Type B pancreatic cell (in vitro differentiated cells): ENCODE data around the gene RFC4. TPM values are rescaled to one million over a fixed set of nuclear protein-coding genes. Genes with fewer than 3 reads are reported as not detected.
"Not testable (repeated sequence)": the region's sequence is repeated elsewhere in the genome, so short reads cannot be mapped to it uniquely, and the experiment has no call there.

Experiments used
- DNase-seq: peaks from one replicate; pipeline ENCODE4 v3.0.0; 2021; ENCODE audit warnings: mixed read lengths; ENCODE audit not compliant: unreplicated experiment; ENCODE audit errors: extremely low spot score
- H3K27ac Mint-ChIP-seq: 2 replicates; pipeline ENCODE4 v1.8.0; 2021; ENCODE audit warnings: mild to moderate bottlenecking, mixed read lengths
- H3K27me3 Mint-ChIP-seq: 2 replicates; pipeline ENCODE4 v1.8.0; 2021; ENCODE audit warnings: mixed read lengths
- H3K36me3 Mint-ChIP-seq: 2 replicates; pipeline ENCODE4 v1.8.0; 2021; ENCODE audit warnings: mixed read lengths
- H3K4me1 Mint-ChIP-seq: one replicate; pipeline ENCODE4 v1.8.0; 2021; ENCODE audit warnings: mixed read lengths; ENCODE audit not compliant: unreplicated experiment
- H3K4me3 Mint-ChIP-seq: 2 replicates; pipeline ENCODE4 v1.8.0; 2021; ENCODE audit warnings: mild to moderate bottlenecking, mixed read lengths
- H3K9me3 Mint-ChIP-seq: 2 replicates; pipeline ENCODE4 v1.8.0; 2021; ENCODE audit warnings: mixed read lengths
- total RNA-seq: library from RNA; stranded (reverse); gene quantifications from 2 replicates; pipeline ENCODE4 v1.2.1, GENCODE V29; 2021; ENCODE audit warnings: low replicate concordance
- TF ChIP-seq, protein P1 (sequence below): fragments of 200-600 bp; sonication (generic); conservative IDR thresholded peaks from 2 replicates; pipeline ENCODE4 v1.5.0; 2021; ENCODE audit warnings: antibody characterized with exemption, mild to moderate bottlenecking

Gene RFC4
- total RNA-seq, 1 donor from 2014 or later: 64.2 TPM

DNA sequence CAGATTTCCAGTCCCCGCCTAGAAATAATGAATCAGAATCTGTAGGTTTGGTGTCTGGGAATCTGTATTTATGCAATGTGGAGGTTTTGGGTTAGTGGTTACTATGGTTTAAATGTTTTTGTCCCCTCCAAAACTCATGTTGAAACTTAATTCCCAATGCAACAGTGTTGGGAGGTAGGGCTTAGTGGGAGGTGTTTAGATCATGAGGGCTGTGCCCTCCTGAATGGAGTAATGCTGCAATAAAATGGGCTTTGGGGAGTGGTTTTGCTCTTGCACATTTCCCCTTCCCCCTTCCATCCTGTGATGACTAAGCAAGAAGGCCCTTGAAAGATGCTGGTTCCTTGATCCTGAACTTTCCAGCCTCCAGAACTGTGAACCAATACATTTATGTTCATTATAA is 9.2 kb upstream of the RFC4 start:
- DNase-seq: no peak
- H3K4me3 Mint-ChIP-seq: no peak overlapping the region
- no peaks in the 10 kb centered on the region for H3K36me3 Mint-ChIP-seq
- no peaks in the 10 kb centered on the region for H3K4me1 Mint-ChIP-seq
- H3K9me3 Mint-ChIP-seq: no peaks in the 10 kb centered on the region
- H3K27ac Mint-ChIP-seq: no peak overlapping the region
- H3K27me3 Mint-ChIP-seq: peaks cover 42% of the 10 kb centered on the region
- TF ChIP-seq, protein P1, sequence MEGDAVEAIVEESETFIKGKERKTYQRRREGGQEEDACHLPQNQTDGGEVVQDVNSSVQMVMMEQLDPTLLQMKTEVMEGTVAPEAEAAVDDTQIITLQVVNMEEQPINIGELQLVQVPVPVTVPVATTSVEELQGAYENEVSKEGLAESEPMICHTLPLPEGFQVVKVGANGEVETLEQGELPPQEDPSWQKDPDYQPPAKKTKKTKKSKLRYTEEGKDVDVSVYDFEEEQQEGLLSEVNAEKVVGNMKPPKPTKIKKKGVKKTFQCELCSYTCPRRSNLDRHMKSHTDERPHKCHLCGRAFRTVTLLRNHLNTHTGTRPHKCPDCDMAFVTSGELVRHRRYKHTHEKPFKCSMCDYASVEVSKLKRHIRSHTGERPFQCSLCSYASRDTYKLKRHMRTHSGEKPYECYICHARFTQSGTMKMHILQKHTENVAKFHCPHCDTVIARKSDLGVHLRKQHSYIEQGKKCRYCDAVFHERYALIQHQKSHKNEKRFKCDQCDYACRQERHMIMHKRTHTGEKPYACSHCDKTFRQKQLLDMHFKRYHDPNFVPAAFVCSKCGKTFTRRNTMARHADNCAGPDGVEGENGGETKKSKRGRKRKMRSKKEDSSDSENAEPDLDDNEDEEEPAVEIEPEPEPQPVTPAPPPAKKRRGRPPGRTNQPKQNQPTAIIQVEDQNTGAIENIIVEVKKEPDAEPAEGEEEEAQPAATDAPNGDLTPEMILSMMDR: no peak

DNA sequence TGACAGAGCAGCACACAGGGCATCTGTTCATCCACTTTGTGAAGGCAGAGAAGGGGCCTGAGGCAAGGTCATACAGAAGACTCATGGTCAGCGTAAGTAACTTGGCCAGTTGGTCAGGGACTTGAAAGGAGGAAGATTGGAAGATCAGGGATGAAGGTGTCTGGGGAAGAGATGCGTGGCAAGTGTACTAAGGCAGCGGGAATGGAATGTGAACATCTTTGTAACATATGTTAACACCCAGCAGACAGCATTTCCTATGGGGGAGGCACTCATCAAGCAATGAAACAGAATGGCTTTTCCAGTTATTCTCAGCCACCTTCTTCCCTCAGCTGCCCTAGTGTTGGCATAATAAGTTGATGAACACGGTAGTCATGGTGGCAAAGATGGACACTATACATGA is 7.8 kb upstream of the RFC4 start:
- DNase-seq: no peak
- Mint-ChIP-seq H3K4me3 (no peak overlapping the region), H3K9me3 (no peaks in the 10 kb centered on the region), H3K4me1 (no peaks in the 10 kb centered on the region), H3K36me3 (no peaks in the 10 kb centered on the region), H3K27me3 (peaks cover 46% of the 10 kb centered on the region), H3K27ac (no peak overlapping the region)
- TF ChIP-seq, protein P1: no peak

DNA sequence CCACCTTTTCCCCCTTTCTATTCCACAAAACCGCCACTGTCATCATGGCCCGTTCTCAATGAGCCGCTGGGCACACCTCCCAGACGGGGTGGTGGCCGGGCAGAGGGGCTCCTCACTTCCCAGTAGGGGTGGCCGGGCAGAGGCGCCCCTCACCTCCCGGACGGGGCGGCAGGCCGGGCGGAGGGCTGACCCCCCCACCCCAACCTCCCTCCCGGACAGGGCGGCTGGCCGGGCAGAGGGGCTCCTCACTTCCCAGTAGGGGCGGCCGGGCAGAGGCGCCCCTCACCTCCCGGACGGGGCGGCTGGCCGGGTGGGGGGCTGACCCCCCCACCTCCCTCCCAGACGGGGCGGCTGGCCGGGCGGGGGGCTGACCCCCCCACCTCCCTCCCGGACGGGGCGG is 5.0 kb upstream of the RFC4 start:
- H3K27ac Mint-ChIP-seq, H3K4me3 Mint-ChIP-seq, H3K4me1 Mint-ChIP-seq, H3K36me3 Mint-ChIP-seq, H3K9me3 Mint-ChIP-seq, DNase-seq: not testable (repeated sequence)
- peaks cover 28% of the 10 kb centered on the region for H3K27me3 Mint-ChIP-seq

DNA sequence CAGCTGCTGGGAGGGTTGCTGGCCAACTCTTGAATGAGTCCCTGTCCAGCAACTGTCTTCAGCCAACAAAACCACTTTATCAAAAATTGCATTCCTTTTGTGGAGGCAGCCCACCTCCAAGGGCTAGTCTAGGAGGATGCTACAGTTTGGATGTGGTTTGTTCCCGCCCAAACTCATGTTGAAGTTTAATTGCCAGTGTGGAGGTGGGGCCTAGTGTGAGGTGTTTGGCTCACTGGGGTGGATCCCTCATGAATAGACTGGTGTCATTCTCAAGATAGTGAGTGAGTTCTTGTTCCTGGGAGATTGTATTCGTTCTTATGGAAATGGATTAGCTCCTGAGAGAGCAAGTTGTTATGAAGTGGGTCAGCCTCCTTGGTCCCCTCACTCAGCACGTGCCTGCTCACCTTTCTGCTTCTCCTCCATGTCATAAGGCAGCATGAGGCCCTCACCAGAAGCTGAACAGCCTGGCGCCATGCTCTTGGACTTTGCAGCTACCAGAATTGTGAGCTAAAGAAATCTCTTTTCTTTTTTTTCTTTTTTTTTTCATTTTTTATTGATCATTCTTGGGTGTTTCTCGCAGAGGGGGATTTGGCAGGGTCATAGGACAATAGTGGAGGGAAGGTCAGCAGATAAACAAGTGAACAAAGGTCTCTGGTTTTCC is 4.2 kb upstream of the RFC4 start:
- H3K9me3 Mint-ChIP-seq: no peaks in the 10 kb centered on the region
- TF ChIP-seq, protein P1: no peak
- H3K27me3 Mint-ChIP-seq: peaks cover 20% of the 10 kb centered on the region
- H3K27ac Mint-ChIP-seq: no peak overlapping the region
- no peak for DNase-seq
- peaks cover 6% of the 10 kb centered on the region for H3K4me1 Mint-ChIP-seq
- H3K4me3 Mint-ChIP-seq: no peak overlapping the region
- H3K36me3 Mint-ChIP-seq: no peaks in the 10 kb centered on the region

DNA sequence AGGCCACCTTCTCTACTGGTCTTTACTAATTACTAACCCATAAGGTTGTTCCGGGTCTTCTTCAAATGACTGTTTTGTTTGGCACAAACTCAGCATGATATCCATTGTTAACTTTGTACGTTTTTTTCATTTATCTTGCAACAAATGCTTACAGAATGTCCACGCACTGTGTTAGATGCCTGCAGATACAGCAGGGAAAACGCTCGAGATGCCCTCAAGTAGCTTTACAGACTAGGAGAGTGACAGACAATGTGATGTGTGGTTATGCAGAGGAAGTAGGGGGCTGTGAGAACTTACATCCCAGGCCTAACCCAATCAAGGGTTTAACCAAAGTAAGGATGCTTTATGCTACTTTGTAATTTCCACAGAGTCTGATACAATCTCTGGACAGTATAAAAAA is 949 bp upstream of the RFC4 start:
- Mint-ChIP-seq H3K27me3 (peaks cover 4% of the 10 kb centered on the region), H3K27ac (peak overlapping the region; percentile 89)
- no peak for DNase-seq

DNA sequence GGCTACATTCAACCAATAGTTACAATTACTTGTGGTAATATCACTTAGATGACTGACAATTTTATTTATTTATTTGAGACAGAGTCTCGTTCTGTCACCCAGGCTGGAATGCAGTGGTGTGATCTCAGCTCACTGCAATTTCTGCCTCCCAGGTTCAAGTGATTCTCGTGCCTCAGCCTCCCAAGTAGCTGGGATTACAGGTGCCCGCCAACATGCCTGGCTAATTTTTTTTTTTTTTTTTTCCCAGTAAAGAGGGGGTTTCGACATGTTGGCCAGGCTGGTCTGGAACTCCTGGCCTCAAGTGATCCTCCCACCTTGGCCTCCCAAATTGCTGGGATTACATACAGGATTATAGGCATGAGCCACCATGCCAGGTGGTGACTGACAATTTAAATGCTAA is 2.8 kb downstream of the RFC4 start:
- H3K27me3 Mint-ChIP-seq, DNase-seq, H3K4me3 Mint-ChIP-seq, H3K9me3 Mint-ChIP-seq, H3K4me1 Mint-ChIP-seq, H3K27ac Mint-ChIP-seq: not testable (repeated sequence)
- peaks cover 16% of the 10 kb centered on the region for H3K36me3 Mint-ChIP-seq

More for the DNA sequence above, 949 bp upstream of the RFC4 start:
- Mint-ChIP-seq H3K9me3 (no peaks in the 10 kb centered on the region), H3K4me3 (peak overlapping the region; percentile 95), H3K4me1 (peaks cover 10% of the 10 kb centered on the region), H3K36me3 (peaks cover 7% of the 10 kb centered on the region)
- TF ChIP-seq, protein P1: no peak

DNA sequence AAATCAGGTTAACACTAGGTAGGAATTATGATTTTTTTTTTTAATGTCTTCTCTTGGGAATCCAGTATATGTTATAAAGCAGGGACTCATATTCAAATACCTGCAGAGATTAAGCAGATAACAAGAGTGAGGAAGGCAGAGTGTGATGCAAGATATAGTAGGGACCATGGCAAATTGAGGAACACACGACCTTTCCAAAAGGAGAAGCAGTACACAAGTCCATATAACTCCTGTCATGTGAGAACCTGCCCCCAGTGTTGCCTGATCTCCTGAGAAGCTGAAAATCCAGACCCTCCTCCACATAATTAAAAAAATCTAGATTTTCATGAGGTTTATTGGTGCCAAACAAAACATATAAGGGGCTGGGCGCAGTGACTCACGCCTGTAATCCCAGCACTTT is 3.6 kb downstream of the RFC4 start:
- no peaks in the 10 kb centered on the region for H3K27me3 Mint-ChIP-seq
- DNase-seq: no peak
- no peaks in the 10 kb centered on the region for H3K9me3 Mint-ChIP-seq
- H3K36me3 Mint-ChIP-seq: peaks cover 18% of the 10 kb centered on the region
- H3K4me1 Mint-ChIP-seq: peaks cover 10% of the 10 kb centered on the region
- no peak overlapping the region for H3K27ac Mint-ChIP-seq
- H3K4me3 Mint-ChIP-seq: peak overlapping the region; percentile 19
- TF ChIP-seq, protein P1: no peak
